H9 (cell line): ENCODE measurements around the gene E2F7. TPM values are rescaled to one million over a fixed set of nuclear protein-coding genes. Genes with fewer than 3 reads are reported as not detected.

Experiments
- DNase-seq: peaks from one replicate; pipeline ENCODE4 v3.0.0-alpha.2; 2017
- H2AFZ ChIP-seq: one replicate; pipeline ENCODE4 v1.6.1; 2013; ENCODE audit warnings: mild to moderate bottlenecking, low read length, control low read depth, moderate library complexity
- H2AK5ac ChIP-seq: 2 replicates; pipeline ENCODE4 v1.6.1; 2013; ENCODE audit warnings: low read length, control low read depth, mixed read lengths; ENCODE audit not compliant: insufficient read length
- H2BK120ac ChIP-seq: one replicate; pipeline ENCODE4 v1.6.1; 2013; ENCODE audit warnings: low read depth, mild to moderate bottlenecking, low read length, control low read depth, inconsistent platforms; ENCODE audit not compliant: poor library complexity, severe bottlenecking
- H2BK12ac ChIP-seq: 2 replicates; pipeline ENCODE4 v1.6.1; 2013; ENCODE audit warnings: low read length, control low read depth, mixed read lengths, low read depth; ENCODE audit not compliant: insufficient read length
- H2BK15ac ChIP-seq: 2 replicates; pipeline ENCODE4 v1.6.1; 2013; ENCODE audit warnings: low read depth, low read length, control low read depth
- H2BK20ac ChIP-seq: one replicate; pipeline ENCODE4 v1.6.1; 2013; ENCODE audit warnings: low read depth, mild to moderate bottlenecking, low read length, control low read depth, inconsistent platforms; ENCODE audit not compliant: poor library complexity, severe bottlenecking
- H2BK5ac ChIP-seq: 2 replicates; pipeline ENCODE4 v1.6.1; 2013; ENCODE audit warnings: low read length, control low read depth, mixed read lengths; ENCODE audit not compliant: insufficient read length
- H3K14ac ChIP-seq: 2 replicates; pipeline ENCODE4 v1.6.1; 2013; ENCODE audit warnings: low read length, control low read depth; ENCODE audit not compliant: insufficient read depth
- H3K18ac ChIP-seq: 2 replicates; pipeline ENCODE4 v1.6.1; 2013; ENCODE audit warnings: low read depth, mild to moderate bottlenecking, mixed read lengths, low read length, control low read depth; ENCODE audit not compliant: insufficient read length
- H3K23ac ChIP-seq: 2 replicates; pipeline ENCODE4 v1.6.1; 2013; ENCODE audit warnings: low read length, control low read depth, mixed read lengths, low read depth; ENCODE audit not compliant: insufficient read length
- H3K23me2 ChIP-seq: 2 replicates; pipeline ENCODE4 v1.6.1; 2013; ENCODE audit warnings: low read depth, mild to moderate bottlenecking, mixed read lengths, low read length, control low read depth; ENCODE audit not compliant: insufficient read length, poor library complexity, severe bottlenecking
- H3K27ac ChIP-seq: 2 replicates; pipeline ENCODE4 v1.5.1; 2013; ENCODE audit warnings: low read length, control low read depth, mixed read lengths, low read depth; ENCODE audit not compliant: insufficient read length
- H3K27me3 ChIP-seq: 2 replicates; pipeline ENCODE4 v1.6.1; 2013; ENCODE audit warnings: low read length, control low read depth, inconsistent platforms; ENCODE audit not compliant: insufficient read depth
- H3K4ac ChIP-seq: 2 replicates; pipeline ENCODE4 v1.6.1; 2013; ENCODE audit warnings: low read depth, mild to moderate bottlenecking, control low read depth, inconsistent platforms, low read length, moderate library complexity
- H3K4me1 ChIP-seq: 2 replicates; pipeline ENCODE4 v1.6.1; 2013; ENCODE audit warnings: low read length, control low read depth, inconsistent platforms; ENCODE audit not compliant: insufficient read depth
- H3K4me2 ChIP-seq: 2 replicates; pipeline ENCODE4 v1.6.1; 2013; ENCODE audit warnings: low read length, control low read depth, mixed read lengths; ENCODE audit not compliant: insufficient read length, insufficient read depth
- H3K56ac ChIP-seq: 2 replicates; pipeline ENCODE4 v1.6.1; 2013; ENCODE audit warnings: low read depth, mild to moderate bottlenecking, mixed read lengths, low read length, control low read depth; ENCODE audit not compliant: insufficient read length
- H3K79me1 ChIP-seq: 2 replicates; pipeline ENCODE4 v1.6.1; 2013; ENCODE audit warnings: low read depth, mild to moderate bottlenecking, moderate library complexity, low read length, control low read depth, inconsistent platforms; ENCODE audit not compliant: insufficient read depth, poor library complexity, severe bottlenecking
- H3K79me2 ChIP-seq: 2 replicates; pipeline ENCODE4 v1.6.1; 2013; ENCODE audit warnings: low read length, control low read depth, inconsistent platforms; ENCODE audit not compliant: insufficient read depth
- H3K9ac ChIP-seq: 2 replicates; pipeline ENCODE4 v1.6.1; 2013; ENCODE audit warnings: low read length, control low read depth, mixed read lengths; ENCODE audit not compliant: insufficient read length; ENCODE audit errors: extremely low read depth
- H3K9me3 ChIP-seq: one replicate; pipeline ENCODE4 v1.6.1; 2013; ENCODE audit warnings: low read depth, low read length, inconsistent platforms; ENCODE audit not compliant: control insufficient read depth
- H3T11ph ChIP-seq: one replicate; pipeline ENCODE4 v1.6.1; 2013; ENCODE audit warnings: mild to moderate bottlenecking, low read length, control low read depth, inconsistent platforms
- H4K20me1 ChIP-seq: one replicate; pipeline ENCODE4 v1.6.1; 2013; ENCODE audit not compliant: control insufficient read depth, insufficient read length, insufficient read depth
- H4K5ac ChIP-seq: 2 replicates; pipeline ENCODE4 v1.6.1; 2013; ENCODE audit warnings: low read depth, mild to moderate bottlenecking, mixed read lengths, low read length, control low read depth; ENCODE audit not compliant: insufficient read length
- H4K8ac ChIP-seq: replicated peaks from 2 replicates; pipeline ENCODE4 v1.6.1; 2013; ENCODE audit warnings: low read length, control low read depth, mixed read lengths, low read depth; ENCODE audit not compliant: insufficient read length
- H4K91ac ChIP-seq: 2 replicates; pipeline ENCODE4 v1.6.1; 2013; ENCODE audit warnings: low read depth, mild to moderate bottlenecking, moderate library complexity, mixed read lengths, low read length, control low read depth; ENCODE audit not compliant: insufficient read length
- H3K27ac Mint-ChIP-seq, 3 experiments: 2 replicates in 2 of 3; 3 replicates in 1 of 3; pipeline ENCODE4 v1.8.0; 2020 to 2021; ENCODE audit warnings: mixed read lengths in 3 of 3, mild to moderate bottlenecking in 1 of 3, moderate library complexity in 1 of 3
- H3K27me3 Mint-ChIP-seq: 2 replicates; pipeline ENCODE4 v1.8.0; 2021; ENCODE audit warnings: low read depth, mild to moderate bottlenecking, moderate library complexity, mixed read lengths
- H3K36me3 Mint-ChIP-seq, 3 experiments: 2 replicates in 2 of 3; 3 replicates in 1 of 3; pipeline ENCODE4 v1.8.0; 2020 to 2021; ENCODE audit warnings: low read depth in 3 of 3, mixed read lengths in 3 of 3; ENCODE audit not compliant: insufficient read depth in 1 of 3
- H3K4me1 Mint-ChIP-seq, 2 experiments: 2 replicates each; pipeline ENCODE4 v1.8.0; 2020; ENCODE audit warnings: mixed read lengths in 2 of 2
- H3K4me3 Mint-ChIP-seq, 2 experiments: 2 replicates in 1 of 2; 3 replicates in 1 of 2; pipeline ENCODE4 v1.8.0; 2020 to 2021; ENCODE audit warnings: mild to moderate bottlenecking in 2 of 2, mixed read lengths in 2 of 2, moderate library complexity in 1 of 2
- H3K9me3 Mint-ChIP-seq, 2 experiments: 2 replicates in 1 of 2; 3 replicates in 1 of 2; pipeline ENCODE4 v1.8.0; 2020; ENCODE audit warnings: mild to moderate bottlenecking in 2 of 2, mixed read lengths in 2 of 2, moderate library complexity in 1 of 2
- CTCF ChIP-seq: fragments of 200-600 bp; sonication (generic); conservative IDR thresholded peaks from 3 replicates; pipeline ENCODE4 v1.8.0; 2021; ENCODE audit warnings: antibody characterized with exemption, mild to moderate bottlenecking
- WGBS: extraction: QIAGEN DNeasy Blood & Tissue Kit; methylation state at CpG from one replicate; pipeline ENCODE4 v1.1.7; 2013; ENCODE audit warnings: missing lambda C conversion rate, low lambda C conversion rate, mixed read lengths; ENCODE audit not compliant: insufficient read length; ENCODE audit errors: extremely low coverage; 5-methylcytosine and 5-hydroxymethylcytosine counted together
- total RNA-seq: library from RNA; stranded (reverse); gene quantifications from 2 replicates; pipeline ENCODE4 v1.2.1, GENCODE V29; 2021

Gene E2F7
- total RNA-seq, 1 experiment from 2014 or later, result 24.5 TPM

- H2BK20ac ChIP-seq, result no peak overlapping the region
- WGBS, result no CpG with 5 or more reads among the region's 6 CpGs
- no peak overlapping the region for H2BK5ac ChIP-seq
- H3K4me1 ChIP-seq, result no peaks in the 10 kb centered on the region
- Mint-ChIP-seq H3K4me3 (no peak overlapping the region), H3K9me3 (no peaks in the 10 kb centered on the region), H3K27ac (no peak overlapping the region; a peak in 1 of 7 replicates), H3K36me3 (peaks cover 47 to 87% (median 82%) of the 10 kb centered on the region in 3 experiments), H3K4me1 (no peaks in the 10 kb centered on the region), H3K27me3 (no peaks in the 10 kb centered on the region)
- no peaks in the 10 kb centered on the region for H3K9me3 ChIP-seq
- no peak overlapping the region for H2BK15ac ChIP-seq
- no peak overlapping the region for H3K18ac ChIP-seq
- TF ChIP-seq CTCF, result no peak
- H3T11ph ChIP-seq, result no peak overlapping the region
- H3K27me3 ChIP-seq, result no peaks in the 10 kb centered on the region
- no peak overlapping the region for H2BK120ac ChIP-seq
- H4K20me1 ChIP-seq, result no peaks in the 10 kb centered on the region
- no peaks in the 10 kb centered on the region for H3K79me2 ChIP-seq
- no peak for DNase-seq
- H3K4ac ChIP-seq, result no peak overlapping the region
- no peaks in the 10 kb centered on the region for H3K23me2 ChIP-seq
- H2AFZ ChIP-seq, result no peak overlapping the region
- no peak overlapping the region for H3K27ac ChIP-seq
- H2BK12ac ChIP-seq, result no peak overlapping the region
- no peak overlapping the region for H3K23ac ChIP-seq
- H3K14ac ChIP-seq, result no peak overlapping the region
- H2AK5ac ChIP-seq, result no peak overlapping the region
- no peak overlapping the region for H4K8ac ChIP-seq
- H4K5ac ChIP-seq, result no peak overlapping the region
- H3K9ac ChIP-seq, result no peak overlapping the region
- H3K79me1 ChIP-seq, result no peaks in the 10 kb centered on the region
- no peak overlapping the region for H3K4me2 ChIP-seq
- no peak overlapping the region for H4K91ac ChIP-seq
- no peak overlapping the region for H3K56ac ChIP-seq
These were observed 20.2 kb downstream of the E2F7 start for GRCh38 chr12:77045183-77045582.
